Activated T-cell treated with anti-CD3 and anti-CD28 coated beads, Interleukin-2, amount 50 U/mL, for 4 hours (primary cell): Measurements from ENCODE around the gene ARPC1B. TPM values are rescaled to one million over a fixed set of nuclear protein-coding genes. Genes with fewer than 3 reads are reported as not detected.
"Not testable (repeated sequence)": the region's sequence is repeated elsewhere in the genome, so short reads cannot be mapped to it uniquely, and the experiment has no call there.

Source experiments
- ATAC-seq, 2 donors: fragments of 200-7000 bp; cut with Tn5 transposase; one replicate each; pipeline ENCODE4 v1.10.0; 2021
- DNase-seq: peaks from one replicate; pipeline ENCODE4 v3.0.0-alpha.2; 2020
- H3K27me3 Mint-ChIP-seq: one replicate; pipeline ENCODE4 v1.8.0; 2021; ENCODE audit warnings: low read depth, mixed read lengths
- H3K36me3 Mint-ChIP-seq: one replicate; pipeline ENCODE4 v1.8.0; 2022; ENCODE audit warnings: mixed read lengths; ENCODE audit not compliant: insufficient read depth
- H3K4me1 Mint-ChIP-seq: one replicate; pipeline ENCODE4 v1.8.0; 2021; ENCODE audit warnings: low read depth, mixed read lengths
- H3K4me3 Mint-ChIP-seq: one replicate; pipeline ENCODE4 v1.8.0; 2021; ENCODE audit warnings: mild to moderate bottlenecking, moderate library complexity, mixed read lengths
- H3K9me3 Mint-ChIP-seq: one replicate; pipeline ENCODE4 v1.8.0; 2021; ENCODE audit warnings: mixed read lengths
- total RNA-seq, 3 donors: library from RNA; stranded (reverse); gene quantifications; one replicate each; pipeline ENCODE4 v1.2.1, GENCODE V29; 2021

Gene ARPC1B
- total RNA-seq, 3 donors from 2014 or later: 240 to 282 (median 274) TPM

- peak; percentile 44 for DNase-seq
- ATAC-seq: peak; percentile 11 to 13
- no peaks in the 10 kb centered on the region for H3K9me3 Mint-ChIP-seq
- peaks cover 12% of the 10 kb centered on the region for H3K36me3 Mint-ChIP-seq
- no peaks in the 10 kb centered on the region for H3K27me3 Mint-ChIP-seq
- peaks cover 58% of the 10 kb centered on the region for H3K4me1 Mint-ChIP-seq
- peak overlapping the region; percentile 77 for H3K4me3 Mint-ChIP-seq
These were observed 4.6 kb downstream of the ARPC1B start for GRCh38 chr7:99379043-99379577.

GRCh38 chr7:99379693-99380031 is 5.1 kb downstream of the ARPC1B start:
- not testable (repeated sequence) for H3K27me3 Mint-ChIP-seq, DNase-seq, H3K9me3 Mint-ChIP-seq
- peaks cover 63% of the 10 kb centered on the region for H3K4me1 Mint-ChIP-seq
- peak overlapping the region; percentile 77 for H3K4me3 Mint-ChIP-seq
- peaks cover 12% of the 10 kb centered on the region for H3K36me3 Mint-ChIP-seq
- peak in 1 of 2 donors; percentile 3 for ATAC-seq

- Mint-ChIP-seq H3K36me3 (peaks cover 12% of the 10 kb centered on the region), H3K4me3 (peak overlapping the region; percentile 77), H3K9me3 (no peaks in the 10 kb centered on the region), H3K27me3 (no peaks in the 10 kb centered on the region), H3K4me1 (peaks cover 63% of the 10 kb centered on the region)
- peak; percentile 13 for DNase-seq
- ATAC-seq: peak; percentile 20 to 23
These were observed 5.7 kb downstream of the ARPC1B start for GRCh38 chr7:99380032-99380822.

GRCh38 chr7:99380823-99381663 is 6.5 kb downstream of the ARPC1B start:
- peak; percentile 90 to 92 for ATAC-seq
- no peaks in the 10 kb centered on the region for H3K9me3 Mint-ChIP-seq
- peaks cover 61% of the 10 kb centered on the region for H3K4me1 Mint-ChIP-seq
- DNase-seq: peak; percentile 84
- peaks cover 12% of the 10 kb centered on the region for H3K36me3 Mint-ChIP-seq
- no peaks in the 10 kb centered on the region for H3K27me3 Mint-ChIP-seq
- peak overlapping the region; percentile 77 for H3K4me3 Mint-ChIP-seq

GRCh38 chr7:99381664-99382075 is 7.1 kb downstream of the ARPC1B start:
- DNase-seq (no peak), ATAC-seq (no peak)
- Mint-ChIP-seq H3K9me3 (no peaks in the 10 kb centered on the region), H3K27me3 (no peaks in the 10 kb centered on the region), H3K4me3 (no peak overlapping the region), H3K36me3 (peaks cover 12% of the 10 kb centered on the region), H3K4me1 (peaks cover 55% of the 10 kb centered on the region)

- ATAC-seq: no peak
- no peak for DNase-seq
- H3K9me3 Mint-ChIP-seq: no peaks in the 10 kb centered on the region
- H3K36me3 Mint-ChIP-seq: peaks cover 10% of the 10 kb centered on the region
- H3K4me1 Mint-ChIP-seq: peaks cover 46% of the 10 kb centered on the region
- no peaks in the 10 kb centered on the region for H3K27me3 Mint-ChIP-seq
- no peak overlapping the region for H3K4me3 Mint-ChIP-seq
These were observed 8.7 kb downstream of the ARPC1B start for GRCh38 chr7:99383203-99383602.

- Mint-ChIP-seq H3K4me1 (peaks cover 44% of the 10 kb centered on the region), H3K36me3 (peaks cover 9% of the 10 kb centered on the region), H3K4me3 (no peak overlapping the region), H3K9me3 (no peaks in the 10 kb centered on the region), H3K27me3 (no peaks in the 10 kb centered on the region)
- DNase-seq (no peak), ATAC-seq (no peak)
These were observed 9.4 kb downstream of the ARPC1B start for GRCh38 chr7:99383791-99384370.

GRCh38 chr7:99384523-99384922 is 10.0 kb downstream of the ARPC1B start:
- Mint-ChIP-seq H3K36me3 (peaks cover 5% of the 10 kb centered on the region), H3K27me3 (no peaks in the 10 kb centered on the region), H3K4me1 (peaks cover 38% of the 10 kb centered on the region), H3K4me3 (no peak overlapping the region), H3K9me3 (no peaks in the 10 kb centered on the region)
- no peak for ATAC-seq
- no peak for DNase-seq

GRCh38 chr7:99385564-99385963 is 11.0 kb downstream of the ARPC1B start:
- peaks cover 7% of the 10 kb centered on the region for H3K36me3 Mint-ChIP-seq
- ATAC-seq (no peak), DNase-seq (no peak)
- no peak overlapping the region for H3K4me3 Mint-ChIP-seq
- H3K27me3 Mint-ChIP-seq: no peaks in the 10 kb centered on the region
- H3K4me1 Mint-ChIP-seq: peaks cover 27% of the 10 kb centered on the region
- H3K9me3 Mint-ChIP-seq: no peaks in the 10 kb centered on the region

- ATAC-seq (peak; percentile 54 to 60), DNase-seq (no peak)
- no peak overlapping the region for H3K4me3 Mint-ChIP-seq
- peaks cover 17% of the 10 kb centered on the region for H3K4me1 Mint-ChIP-seq
- peaks cover 5% of the 10 kb centered on the region for H3K36me3 Mint-ChIP-seq
- no peaks in the 10 kb centered on the region for H3K27me3 Mint-ChIP-seq
- H3K9me3 Mint-ChIP-seq: no peaks in the 10 kb centered on the region
These were observed 12.2 kb downstream of the ARPC1B start for GRCh38 chr7:99386584-99387238.

- H3K4me1 Mint-ChIP-seq: peaks cover 17% of the 10 kb centered on the region
- H3K36me3 Mint-ChIP-seq, DNase-seq, ATAC-seq, H3K27me3 Mint-ChIP-seq, H3K9me3 Mint-ChIP-seq, H3K4me3 Mint-ChIP-seq: not testable (repeated sequence)
These were observed 12.7 kb downstream of the ARPC1B start for GRCh38 chr7:99387239-99387635.

- Mint-ChIP-seq H3K36me3 (peaks cover 7% of the 10 kb centered on the region), H3K27me3 (no peaks in the 10 kb centered on the region), H3K4me1 (peaks cover 17% of the 10 kb centered on the region), H3K4me3 (no peak overlapping the region), H3K9me3 (no peaks in the 10 kb centered on the region)
- ATAC-seq (no peak), DNase-seq (no peak)
These were observed 13.4 kb downstream of the ARPC1B start for GRCh38 chr7:99387912-99388311.

GRCh38 chr7:99389772-99390171 is 15.2 kb downstream of the ARPC1B start:
- no peak for DNase-seq
- ATAC-seq: no peak
- H3K36me3 Mint-ChIP-seq: peaks cover 12% of the 10 kb centered on the region
- H3K9me3 Mint-ChIP-seq: no peaks in the 10 kb centered on the region
- H3K4me3 Mint-ChIP-seq: no peak overlapping the region
- peaks cover 14% of the 10 kb centered on the region for H3K4me1 Mint-ChIP-seq
- H3K27me3 Mint-ChIP-seq: no peaks in the 10 kb centered on the region
